ENCODE data around the gene ZBTB3.

Gene ZBTB3

GRCh38 chr11:62727165-62727871 is 26.6 kb downstream of the ZBTB3 start, which contains the start of gene HNRNPUL2:
Gene HNRNPUL2 (minus strand): TSS chr11:62727457. CDS start chr11:62727156, 301 bp downstream.
- DNase-seq (ENCODE audit: low read depth): peak; percentile 100
- peak within 1 kb of the TSS; percentile 99 for H3K9ac ChIP-seq (ENCODE audit: low read length)
- H3K27me3 ChIP-seq (replicated peaks; ENCODE audit: control insufficient read depth, insufficient read depth, low read length): no peaks in the 10 kb centered on the region
- no peaks in the 10 kb centered on the region for H3K9me3 ChIP-seq (ENCODE audit: control insufficient read depth, low read length)
- peaks cover 24% of the 10 kb centered on the region for H3K4me1 ChIP-seq (ENCODE audit: control insufficient read depth, insufficient read depth, low read length)
- peaks cover 19% of the 10 kb centered on the region for H3K36me3 ChIP-seq (ENCODE audit: control insufficient read depth, insufficient read depth, low read length, severe bottlenecking)
- peak within 1 kb of the TSS; percentile 95 for H3K4me3 ChIP-seq (ENCODE audit: low read length)

- no peaks in the 10 kb centered on the region for H3K27me3 ChIP-seq (replicated peaks; ENCODE audit: control insufficient read depth, insufficient read depth, low read length)
- H3K36me3 ChIP-seq (ENCODE audit: control insufficient read depth, insufficient read depth, low read length, severe bottlenecking): peaks cover 24% of the 10 kb centered on the region
- DNase-seq (ENCODE audit: low read depth): no peak
Observed at GRCh38 chr11:62726915-62727164, 27.1 kb downstream of the ZBTB3 start.

GRCh38 chr11:62726156-62726914 is 27.6 kb downstream of the ZBTB3 start:
- H3K9me3 ChIP-seq (ENCODE audit: control insufficient read depth, low read length): no peaks in the 10 kb centered on the region
- peaks cover 29% of the 10 kb centered on the region for H3K36me3 ChIP-seq (ENCODE audit: control insufficient read depth, insufficient read depth, low read length, severe bottlenecking)
- peak overlapping the region; percentile 99 for H3K9ac ChIP-seq (ENCODE audit: low read length)
- no peaks in the 10 kb centered on the region for H3K27me3 ChIP-seq (replicated peaks; ENCODE audit: control insufficient read depth, insufficient read depth, low read length)
- peak overlapping the region; percentile 95 for H3K4me3 ChIP-seq (ENCODE audit: low read length)
- no peak for DNase-seq (ENCODE audit: low read depth)
- H3K4me1 ChIP-seq (ENCODE audit: control insufficient read depth, insufficient read depth, low read length): peaks cover 28% of the 10 kb centered on the region

More at GRCh38 chr11:62726915-62727164, 27.1 kb downstream of the ZBTB3 start:
- Histone ChIP-seq H3K9me3 (ENCODE audit: control insufficient read depth, low read length) (no peaks in the 10 kb centered on the region), H3K4me3 (ENCODE audit: low read length) (peak overlapping the region; percentile 95), H3K9ac (ENCODE audit: low read length) (peak overlapping the region; percentile 99), H3K4me1 (ENCODE audit: control insufficient read depth, insufficient read depth, low read length) (peaks cover 25% of the 10 kb centered on the region)

GRCh38 chr11:62725646-62726045 is 28.3 kb downstream of the ZBTB3 start:
- Histone ChIP-seq H3K4me3 (ENCODE audit: low read length) (peak overlapping the region; percentile 95), H3K36me3 (ENCODE audit: control insufficient read depth, insufficient read depth, low read length, severe bottlenecking) (peaks cover 36% of the 10 kb centered on the region)

GRCh38 chr11:62724171-62724570 is 29.8 kb downstream of the ZBTB3 start:
- Histone ChIP-seq H3K36me3 (ENCODE audit: control insufficient read depth, insufficient read depth, low read length, severe bottlenecking) (peaks cover 50% of the 10 kb centered on the region), H3K9me3 (ENCODE audit: control insufficient read depth, low read length) (no peaks in the 10 kb centered on the region), H3K9ac (ENCODE audit: low read length) (peak overlapping the region; percentile 99), H3K4me1 (ENCODE audit: control insufficient read depth, insufficient read depth, low read length) (peaks cover 30% of the 10 kb centered on the region), H3K27me3 (replicated peaks; ENCODE audit: control insufficient read depth, insufficient read depth, low read length) (no peaks in the 10 kb centered on the region), H3K4me3 (ENCODE audit: low read length) (peak overlapping the region; percentile 95)
- no peak for DNase-seq (ENCODE audit: low read depth)

More at GRCh38 chr11:62725646-62726045, 28.3 kb downstream of the ZBTB3 start:
- peak; percentile 28 for DNase-seq (ENCODE audit: low read depth)
- H3K27me3 ChIP-seq (replicated peaks; ENCODE audit: control insufficient read depth, insufficient read depth, low read length): no peaks in the 10 kb centered on the region
- H3K9ac ChIP-seq (ENCODE audit: low read length): peak overlapping the region; percentile 99
- no peaks in the 10 kb centered on the region for H3K9me3 ChIP-seq (ENCODE audit: control insufficient read depth, low read length)
- H3K4me1 ChIP-seq (ENCODE audit: control insufficient read depth, insufficient read depth, low read length): peaks cover 28% of the 10 kb centered on the region

GRCh38 chr11:62721994-62722393 is 32.0 kb downstream of the ZBTB3 start:
- Histone ChIP-seq H3K9ac (ENCODE audit: low read length) (peak overlapping the region; percentile 22), H3K4me3 (ENCODE audit: low read length) (no peak overlapping the region), H3K9me3 (ENCODE audit: control insufficient read depth, low read length) (no peaks in the 10 kb centered on the region), H3K27me3 (replicated peaks; ENCODE audit: control insufficient read depth, insufficient read depth, low read length) (no peaks in the 10 kb centered on the region), H3K36me3 (ENCODE audit: control insufficient read depth, insufficient read depth, low read length, severe bottlenecking) (peaks cover 72% of the 10 kb centered on the region), H3K4me1 (ENCODE audit: control insufficient read depth, insufficient read depth, low read length) (peaks cover 34% of the 10 kb centered on the region)
- no peak for DNase-seq (ENCODE audit: low read depth)

- no peaks in the 10 kb centered on the region for H3K9me3 ChIP-seq (ENCODE audit: control insufficient read depth, low read length)
- peaks cover 96% of the 10 kb centered on the region for H3K36me3 ChIP-seq (ENCODE audit: control insufficient read depth, insufficient read depth, low read length, severe bottlenecking)
- no peaks in the 10 kb centered on the region for H3K27me3 ChIP-seq (replicated peaks; ENCODE audit: control insufficient read depth, insufficient read depth, low read length)
- H3K4me1 ChIP-seq (ENCODE audit: control insufficient read depth, insufficient read depth, low read length): peaks cover 39% of the 10 kb centered on the region
- DNase-seq (ENCODE audit: low read depth): no peak
- H3K4me3 ChIP-seq (ENCODE audit: low read length): peak overlapping the region; percentile 28
- H3K9ac ChIP-seq (ENCODE audit: low read length): peak overlapping the region; percentile 53
Observed at GRCh38 chr11:62719302-62719978, 34.5 kb downstream of the ZBTB3 start.

GRCh38 chr11:62716816-62717215 is 37.1 kb downstream of the ZBTB3 start:
- H3K9me3 ChIP-seq (ENCODE audit: control insufficient read depth, low read length): no peaks in the 10 kb centered on the region
- DNase-seq (ENCODE audit: low read depth): no peak
- H3K4me3 ChIP-seq (ENCODE audit: low read length): no peak overlapping the region
- H3K27me3 ChIP-seq (replicated peaks; ENCODE audit: control insufficient read depth, insufficient read depth, low read length): no peaks in the 10 kb centered on the region
- peaks cover 95% of the 10 kb centered on the region for H3K36me3 ChIP-seq (ENCODE audit: control insufficient read depth, insufficient read depth, low read length, severe bottlenecking)
- peaks cover 43% of the 10 kb centered on the region for H3K4me1 ChIP-seq (ENCODE audit: control insufficient read depth, insufficient read depth, low read length)
- no peak overlapping the region for H3K9ac ChIP-seq (ENCODE audit: low read length)

- Histone ChIP-seq H3K27me3 (replicated peaks; ENCODE audit: control insufficient read depth, insufficient read depth, low read length) (no peaks in the 10 kb centered on the region), H3K9ac (ENCODE audit: low read length) (peak overlapping the region; percentile 21), H3K36me3 (ENCODE audit: control insufficient read depth, insufficient read depth, low read length, severe bottlenecking) (peaks cover 95% of the 10 kb centered on the region), H3K9me3 (ENCODE audit: control insufficient read depth, low read length) (no peaks in the 10 kb centered on the region), H3K4me1 (ENCODE audit: control insufficient read depth, insufficient read depth, low read length) (peaks cover 41% of the 10 kb centered on the region), H3K4me3 (ENCODE audit: low read length) (no peak overlapping the region)
- no peak for DNase-seq (ENCODE audit: low read depth)
Observed at GRCh38 chr11:62716206-62716605, 37.8 kb downstream of the ZBTB3 start.

GRCh38 chr11:62715150-62716130 is 38.5 kb downstream of the ZBTB3 start:
- DNase-seq (ENCODE audit: low read depth): no peak
- Histone ChIP-seq H3K9me3 (ENCODE audit: control insufficient read depth, low read length) (no peaks in the 10 kb centered on the region), H3K9ac (ENCODE audit: low read length) (peak overlapping the region; percentile 21), H3K27me3 (replicated peaks; ENCODE audit: control insufficient read depth, insufficient read depth, low read length) (no peaks in the 10 kb centered on the region), H3K4me1 (ENCODE audit: control insufficient read depth, insufficient read depth, low read length) (peaks cover 43% of the 10 kb centered on the region), H3K36me3 (ENCODE audit: control insufficient read depth, insufficient read depth, low read length, severe bottlenecking) (peaks cover 94% of the 10 kb centered on the region), H3K4me3 (ENCODE audit: low read length) (no peak overlapping the region)

Measured in adipocyte (in vitro differentiated cells).